Heart left ventricle (tissue), 13 donors: ENCODE data around the gene SLC22A23.

Experiments
- CTCF ChIP-seq, 12 donors: fragments of 200-600 bp; sonication (generic) in 4 of 12; IDR thresholded peaks; one replicate each; pipeline versions ENCODE4 v1.5.0 to v1.8.0; 2018 to 2022; ENCODE audit warnings: antibody characterized with exemption in 12 of 12, mild to moderate bottlenecking in 5 of 12
- POLR2A ChIP-seq, 2 donors: fragments of 450-650 bp; IDR thresholded peaks; one replicate each; pipeline ENCODE4 v1.6.1; 2017; ENCODE audit warnings: antibody characterized with exemption in 2 of 2, mild to moderate bottlenecking in 2 of 2, moderate library complexity in 2 of 2
- donor health status: ischemic (EF 13 %, LVEDD 7.1; RV severe dilation, severe dysfunction).
- donor health status: DM: no; HTN: yes; CAD: no.
- donor health status: DM: no; HTN: no; CAD: no.
- donor health status: ischemic (EF 25% LVEDD 6.9; RV normal size, moderate dysfunction).
- donor health status: ischemic (EF 25% LVEDD 5.7; RV mildly dilated, moderate dysfunction).
- donor health status: ischemic (EF 35%, LVEDD 5.7; RV mildly dilated, moderate dysfunction).
- donor health status: nonischemic (EF 11% LVEDD 7.7; RV severe dilation, severe dysfunction).
- donor health status: DM: yes; HTN: yes; CAD: no.
- donor health status: PGD.
- donor health status: ischemic (EF 29% LVEDD 5.4; RV normal size, mild dysfunction).
- donor health status: nonischemic (EF 23%, LVEDD 6.1; RV moderate dilation, normal function).

- TF ChIP-seq CTCF (IDR thresholded peaks at IDR 0.05) (no peak), POLR2A (IDR thresholded peaks at IDR 0.05) (no peak)
These were observed 76.3 kb downstream of the SLC22A23 start for GRCh38 chr6:3380344-3381232.
